Tibial nerve (tissue), 4 donors: Measurements from ENCODE around the gene ADAMTS17.

Experiments
- EP300 ChIP-seq, 2 donors: sonication (generic); formaldehyde crosslinking; IDR thresholded peaks; one replicate each; pipeline ENCODE4 v1.6.1; 2017; ENCODE audit warnings: antibody characterized with exemption in 2 of 2, mild to moderate bottlenecking in 1 of 2
- POLR2A ChIP-seq, 2 donors: fragments of 450-650 bp; IDR thresholded peaks; one replicate each; pipeline ENCODE4 v1.6.1; 2017; ENCODE audit warnings: antibody characterized with exemption in 2 of 2, mild to moderate bottlenecking in 2 of 2, moderate library complexity in 2 of 2
- TF ChIP-seq, protein P1 (sequence below), 5 experiments: fragments of 200-600 bp in 3 of 5; fragments of 450-650 bp in 2 of 5; sonication (generic) in 3 of 5; IDR thresholded peaks; one replicate each; pipeline ENCODE4 v1.5.1; 2016 to 2019; ENCODE audit warnings: antibody characterized with exemption in 5 of 5, mild to moderate bottlenecking in 3 of 5, moderate library complexity in 2 of 5

DNA sequence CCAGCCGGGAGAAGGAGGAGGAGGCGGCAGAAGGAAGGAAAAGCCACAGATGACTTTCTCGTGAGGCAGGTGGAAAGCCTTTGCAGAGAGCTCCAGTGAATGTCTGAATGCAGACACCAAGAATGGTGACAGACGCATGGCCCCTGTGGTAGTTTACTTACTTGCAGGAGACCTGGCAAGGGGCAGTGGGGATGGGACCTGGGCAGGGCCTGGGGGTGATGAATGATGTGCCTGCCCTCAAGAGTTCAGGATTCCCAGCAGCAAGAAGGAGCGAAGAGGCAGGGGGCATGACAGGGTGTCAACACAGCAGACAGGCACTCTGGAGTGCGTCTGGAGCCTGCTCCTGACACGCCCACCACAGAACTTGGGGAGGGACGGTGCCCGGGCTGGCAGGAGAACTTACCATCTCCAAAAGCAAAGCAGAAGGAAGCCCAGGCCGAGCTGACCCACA, 348.1 kb downstream of the ADAMTS17 start:
- TF ChIP-seq, protein P1, sequence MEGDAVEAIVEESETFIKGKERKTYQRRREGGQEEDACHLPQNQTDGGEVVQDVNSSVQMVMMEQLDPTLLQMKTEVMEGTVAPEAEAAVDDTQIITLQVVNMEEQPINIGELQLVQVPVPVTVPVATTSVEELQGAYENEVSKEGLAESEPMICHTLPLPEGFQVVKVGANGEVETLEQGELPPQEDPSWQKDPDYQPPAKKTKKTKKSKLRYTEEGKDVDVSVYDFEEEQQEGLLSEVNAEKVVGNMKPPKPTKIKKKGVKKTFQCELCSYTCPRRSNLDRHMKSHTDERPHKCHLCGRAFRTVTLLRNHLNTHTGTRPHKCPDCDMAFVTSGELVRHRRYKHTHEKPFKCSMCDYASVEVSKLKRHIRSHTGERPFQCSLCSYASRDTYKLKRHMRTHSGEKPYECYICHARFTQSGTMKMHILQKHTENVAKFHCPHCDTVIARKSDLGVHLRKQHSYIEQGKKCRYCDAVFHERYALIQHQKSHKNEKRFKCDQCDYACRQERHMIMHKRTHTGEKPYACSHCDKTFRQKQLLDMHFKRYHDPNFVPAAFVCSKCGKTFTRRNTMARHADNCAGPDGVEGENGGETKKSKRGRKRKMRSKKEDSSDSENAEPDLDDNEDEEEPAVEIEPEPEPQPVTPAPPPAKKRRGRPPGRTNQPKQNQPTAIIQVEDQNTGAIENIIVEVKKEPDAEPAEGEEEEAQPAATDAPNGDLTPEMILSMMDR (IDR thresholded peaks at IDR 0.05), result no peak
- TF ChIP-seq POLR2A (IDR thresholded peaks at IDR 0.05) (no peak), EP300 (IDR thresholded peaks at IDR 0.05) (no peak)
